ENCODE measurements around the gene SCAF1. TPM values are rescaled to one million over a fixed set of nuclear protein-coding genes. Genes with fewer than 3 reads are reported as not detected.

SCAF1 gene
- total and polyA plus RNA-seq, 2 of the 13 experiments (the other 11 are each of a cell fraction or from before 2014, with no cell fraction given): 3.3 to 6.1 TPM

- no peak for TF ChIP-seq GMEB2 (CRISPR knock-in tag; IDR thresholded peaks at IDR 0.05; ENCODE audit: low read depth)
- TF ChIP-seq TSC22D2 (CRISPR knock-in tag; IDR thresholded peaks at IDR 0.05; ENCODE audit: borderline replicate concordance): no peak
- TF ChIP-seq, protein P1, sequence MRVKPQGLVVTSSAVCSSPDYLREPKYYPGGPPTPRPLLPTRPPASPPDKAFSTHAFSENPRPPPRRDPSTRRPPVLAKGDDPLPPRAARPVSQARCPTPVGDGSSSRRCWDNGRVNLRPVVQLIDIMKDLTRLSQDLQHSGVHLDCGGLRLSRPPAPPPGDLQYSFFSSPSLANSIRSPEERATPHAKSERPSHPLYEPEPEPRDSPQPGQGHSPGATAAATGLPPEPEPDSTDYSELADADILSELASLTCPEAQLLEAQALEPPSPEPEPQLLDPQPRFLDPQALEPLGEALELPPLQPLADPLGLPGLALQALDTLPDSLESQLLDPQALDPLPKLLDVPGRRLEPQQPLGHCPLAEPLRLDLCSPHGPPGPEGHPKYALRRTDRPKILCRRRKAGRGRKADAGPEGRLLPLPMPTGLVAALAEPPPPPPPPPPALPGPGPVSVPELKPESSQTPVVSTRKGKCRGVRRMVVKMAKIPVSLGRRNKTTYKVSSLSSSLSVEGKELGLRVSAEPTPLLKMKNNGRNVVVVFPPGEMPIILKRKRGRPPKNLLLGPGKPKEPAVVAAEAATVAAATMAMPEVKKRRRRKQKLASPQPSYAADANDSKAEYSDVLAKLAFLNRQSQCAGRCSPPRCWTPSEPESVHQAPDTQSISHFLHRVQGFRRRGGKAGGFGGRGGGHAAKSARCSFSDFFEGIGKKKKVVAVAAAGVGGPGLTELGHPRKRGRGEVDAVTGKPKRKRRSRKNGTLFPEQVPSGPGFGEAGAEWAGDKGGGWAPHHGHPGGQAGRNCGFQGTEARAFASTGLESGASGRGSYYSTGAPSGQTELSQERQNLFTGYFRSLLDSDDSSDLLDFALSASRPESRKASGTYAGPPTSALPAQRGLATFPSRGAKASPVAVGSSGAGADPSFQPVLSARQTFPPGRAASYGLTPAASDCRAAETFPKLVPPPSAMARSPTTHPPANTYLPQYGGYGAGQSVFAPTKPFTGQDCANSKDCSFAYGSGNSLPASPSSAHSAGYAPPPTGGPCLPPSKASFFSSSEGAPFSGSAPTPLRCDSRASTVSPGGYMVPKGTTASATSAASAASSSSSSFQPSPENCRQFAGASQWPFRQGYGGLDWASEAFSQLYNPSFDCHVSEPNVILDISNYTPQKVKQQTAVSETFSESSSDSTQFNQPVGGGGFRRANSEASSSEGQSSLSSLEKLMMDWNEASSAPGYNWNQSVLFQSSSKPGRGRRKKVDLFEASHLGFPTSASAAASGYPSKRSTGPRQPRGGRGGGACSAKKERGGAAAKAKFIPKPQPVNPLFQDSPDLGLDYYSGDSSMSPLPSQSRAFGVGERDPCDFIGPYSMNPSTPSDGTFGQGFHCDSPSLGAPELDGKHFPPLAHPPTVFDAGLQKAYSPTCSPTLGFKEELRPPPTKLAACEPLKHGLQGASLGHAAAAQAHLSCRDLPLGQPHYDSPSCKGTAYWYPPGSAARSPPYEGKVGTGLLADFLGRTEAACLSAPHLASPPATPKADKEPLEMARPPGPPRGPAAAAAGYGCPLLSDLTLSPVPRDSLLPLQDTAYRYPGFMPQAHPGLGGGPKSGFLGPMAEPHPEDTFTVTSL (CRISPR knock-in tag; IDR thresholded peaks at IDR 0.05; ENCODE audit: borderline replicate concordance): no peak
- no peak for TF ChIP-seq NFKBIZ (CRISPR knock-in tag; IDR thresholded peaks at IDR 0.05)
- TF ChIP-seq ZNF337 (CRISPR knock-in tag; IDR thresholded peaks at IDR 0.05; ENCODE audit: borderline replicate concordance, low read depth): no peak
- peak; percentile 68 for TF ChIP-seq PATZ1 (CRISPR knock-in tag; IDR thresholded peaks at IDR 0.05)
- TF ChIP-seq ZBTB7A (CRISPR knock-in tag; IDR thresholded peaks at IDR 0.05): peak; percentile 30; the same call in 1 of the 2 replicates
- TF ChIP-seq, protein P2, sequence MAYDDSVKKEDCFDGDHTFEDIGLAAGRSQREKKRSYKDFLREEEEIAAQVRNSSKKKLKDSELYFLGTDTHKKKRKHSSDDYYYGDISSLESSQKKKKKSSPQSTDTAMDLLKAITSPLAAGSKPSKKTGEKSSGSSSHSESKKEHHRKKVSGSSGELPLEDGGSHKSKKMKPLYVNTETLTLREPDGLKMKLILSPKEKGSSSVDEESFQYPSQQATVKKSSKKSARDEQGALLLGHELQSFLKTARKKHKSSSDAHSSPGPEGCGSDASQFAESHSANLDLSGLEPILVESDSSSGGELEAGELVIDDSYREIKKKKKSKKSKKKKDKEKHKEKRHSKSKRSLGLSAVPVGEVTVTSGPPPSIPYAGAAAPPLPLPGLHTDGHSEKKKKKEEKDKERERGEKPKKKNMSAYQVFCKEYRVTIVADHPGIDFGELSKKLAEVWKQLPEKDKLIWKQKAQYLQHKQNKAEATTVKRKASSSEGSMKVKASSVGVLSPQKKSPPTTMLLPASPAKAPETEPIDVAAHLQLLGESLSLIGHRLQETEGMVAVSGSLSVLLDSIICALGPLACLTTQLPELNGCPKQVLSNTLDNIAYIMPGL (CRISPR knock-in tag; IDR thresholded peaks at IDR 0.05; ENCODE audit: borderline replicate concordance in 1 of 2, low read depth in 1 of 2): peak in 1 of 2 experiments; percentile 78; a peak in 2 of 4 replicates
- TF ChIP-seq KLF15 (CRISPR knock-in tag; IDR thresholded peaks at IDR 0.05; ENCODE audit: borderline replicate concordance): no peak
- 0 out of 2 replicates have a peak, but pooled peaks have one; percentile 15 for TF ChIP-seq ZFY (CRISPR knock-in tag; IDR thresholded peaks at IDR 0.05)
- TF ChIP-seq GRHL1 (CRISPR knock-in tag; conservative IDR thresholded peaks at IDR 0.05): no peak
- no peak for TF ChIP-seq ZFP1 (CRISPR knock-in tag; IDR thresholded peaks at IDR 0.05)
Observed at GRCh38 chr19:49677901-49678674, 36.1 kb downstream of the SCAF1 start (continued).

All from HepG2 (cell line).